Parathyroid adenoma (tissue), 2 donors: ENCODE data around the gene PSMC1.

ENCODE experiments used
- H2AFZ ChIP-seq: fragments of 300-600 bp; sonication (generic); one replicate; pipeline ENCODE4 v1.7.0; 2017; ENCODE audit warnings: antibody characterized with exemption, mild to moderate bottlenecking
- H3K27ac ChIP-seq: fragments of 300-600 bp; sonication (generic); one replicate; pipeline ENCODE4 v1.7.0; 2017
- H3K27me3 ChIP-seq: fragments of 300-600 bp; sonication (generic); one replicate; pipeline ENCODE4 v1.7.0; 2017; ENCODE audit warnings: low read length; ENCODE audit not compliant: control insufficient read depth, insufficient read depth
- H3K36me3 ChIP-seq: fragments of 300-600 bp; sonication (generic); one replicate; pipeline ENCODE4 v1.7.0; 2017; ENCODE audit warnings: low read length; ENCODE audit not compliant: control insufficient read depth, insufficient read depth
- H3K4me1 ChIP-seq: fragments of 300-600 bp; sonication (generic); one replicate; pipeline ENCODE4 v1.7.0; 2017; ENCODE audit warnings: control low read depth
- H3K4me2 ChIP-seq: fragments of 300-600 bp; sonication (generic); one replicate; pipeline ENCODE4 v1.7.0; 2017; ENCODE audit warnings: low read length
- H3K4me3 ChIP-seq: fragments of 300-600 bp; sonication (generic); one replicate; pipeline ENCODE4 v1.7.0; 2017; ENCODE audit warnings: low read depth, low read length
- H3K79me2 ChIP-seq: fragments of 300-600 bp; sonication (generic); one replicate; pipeline ENCODE4 v1.7.0; 2017; ENCODE audit warnings: control low read depth
- H3K9ac ChIP-seq: fragments of 300-600 bp; sonication (generic); one replicate; pipeline ENCODE4 v1.7.0; 2017; ENCODE audit warnings: mild to moderate bottlenecking
- H3K9me3 ChIP-seq: fragments of 300-600 bp; sonication (generic); one replicate; pipeline ENCODE4 v1.7.0; 2017; ENCODE audit warnings: low read length; ENCODE audit not compliant: control insufficient read depth
- CTCF ChIP-seq: fragments of 300-600 bp; sonication (generic); IDR thresholded peaks from one replicate; pipeline ENCODE4 v1.7.0; 2017; ENCODE audit warnings: antibody characterized with exemption, mild to moderate bottlenecking
- donor health status: primary hyperparathyroidism.

Gene PSMC1

GRCh38 chr14:90253826-90254225 is 2.5 kb upstream of the PSMC1 start:
- H3K9ac ChIP-seq, result no peak overlapping the region
- H2AFZ ChIP-seq, result no peak overlapping the region
- H3K4me3 ChIP-seq, result no peak overlapping the region
- no peaks in the 10 kb centered on the region for H3K27me3 ChIP-seq
- H3K36me3 ChIP-seq, result no peaks in the 10 kb centered on the region
- no peak for TF ChIP-seq CTCF
- no peaks in the 10 kb centered on the region for H3K9me3 ChIP-seq
- peaks cover 6% of the 10 kb centered on the region for H3K4me1 ChIP-seq
- no peak overlapping the region for H3K27ac ChIP-seq
- H3K4me2 ChIP-seq, result no peak overlapping the region
- H3K79me2 ChIP-seq, result peaks cover 3% of the 10 kb centered on the region

GRCh38 chr14:90255871-90256270 is 482 bp upstream of the PSMC1 start:
- peak overlapping the region; percentile 67 for H3K27ac ChIP-seq

DNA sequence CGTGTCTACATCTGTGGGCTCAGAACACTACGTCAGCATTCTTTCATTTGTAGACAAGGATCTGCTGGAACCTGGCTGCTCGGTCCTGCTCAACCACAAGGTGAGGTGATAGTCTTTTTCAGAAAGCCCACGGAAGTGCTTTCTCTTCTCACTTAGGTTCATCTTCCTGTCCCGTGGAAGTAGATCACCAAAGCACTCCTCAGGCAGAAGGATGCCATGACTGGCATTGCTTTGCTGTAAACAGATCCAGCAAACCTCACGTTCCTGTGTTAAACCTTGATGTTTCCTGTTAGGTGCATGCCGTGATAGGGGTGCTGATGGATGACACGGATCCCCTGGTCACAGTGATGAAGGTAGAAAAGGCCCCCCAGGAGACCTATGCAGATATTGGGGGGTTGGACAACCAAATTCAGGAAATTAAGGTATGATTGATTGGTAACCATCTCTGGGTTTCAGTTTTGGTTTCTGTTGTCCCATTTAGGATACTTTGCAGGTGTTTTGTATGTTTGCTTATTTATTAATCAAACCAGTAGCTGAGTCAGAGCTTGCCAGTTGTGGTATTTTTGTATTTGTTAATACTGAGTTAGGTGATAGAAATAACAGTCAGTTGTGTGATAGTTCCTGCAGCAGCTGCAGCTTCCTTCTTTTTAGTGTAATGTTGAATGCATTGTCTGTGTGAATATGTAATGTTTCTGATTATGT is 7.5 kb downstream of the PSMC1 start:
- Histone ChIP-seq H2AFZ (no peak overlapping the region), H3K4me1 (no peaks in the 10 kb centered on the region), H3K27me3 (no peaks in the 10 kb centered on the region), H3K27ac (no peak overlapping the region), H3K4me3 (no peak overlapping the region), H3K79me2 (no peaks in the 10 kb centered on the region), H3K4me2 (no peak overlapping the region), H3K9ac (no peak overlapping the region), H3K9me3 (no peaks in the 10 kb centered on the region), H3K36me3 (no peaks in the 10 kb centered on the region)
- TF ChIP-seq CTCF, result no peak

More at GRCh38 chr14:90255871-90256270, 482 bp upstream of the PSMC1 start:
- Histone ChIP-seq H3K9me3 (no peaks in the 10 kb centered on the region), H3K27me3 (no peaks in the 10 kb centered on the region), H3K79me2 (peaks cover 3% of the 10 kb centered on the region), H3K36me3 (no peaks in the 10 kb centered on the region), H3K4me1 (peaks cover 6% of the 10 kb centered on the region), H2AFZ (peak overlapping the region; percentile 93), H3K4me2 (peak overlapping the region; percentile 66), H3K4me3 (peak overlapping the region; percentile 91), H3K9ac (no peak overlapping the region)
- no peak for TF ChIP-seq CTCF

DNA sequence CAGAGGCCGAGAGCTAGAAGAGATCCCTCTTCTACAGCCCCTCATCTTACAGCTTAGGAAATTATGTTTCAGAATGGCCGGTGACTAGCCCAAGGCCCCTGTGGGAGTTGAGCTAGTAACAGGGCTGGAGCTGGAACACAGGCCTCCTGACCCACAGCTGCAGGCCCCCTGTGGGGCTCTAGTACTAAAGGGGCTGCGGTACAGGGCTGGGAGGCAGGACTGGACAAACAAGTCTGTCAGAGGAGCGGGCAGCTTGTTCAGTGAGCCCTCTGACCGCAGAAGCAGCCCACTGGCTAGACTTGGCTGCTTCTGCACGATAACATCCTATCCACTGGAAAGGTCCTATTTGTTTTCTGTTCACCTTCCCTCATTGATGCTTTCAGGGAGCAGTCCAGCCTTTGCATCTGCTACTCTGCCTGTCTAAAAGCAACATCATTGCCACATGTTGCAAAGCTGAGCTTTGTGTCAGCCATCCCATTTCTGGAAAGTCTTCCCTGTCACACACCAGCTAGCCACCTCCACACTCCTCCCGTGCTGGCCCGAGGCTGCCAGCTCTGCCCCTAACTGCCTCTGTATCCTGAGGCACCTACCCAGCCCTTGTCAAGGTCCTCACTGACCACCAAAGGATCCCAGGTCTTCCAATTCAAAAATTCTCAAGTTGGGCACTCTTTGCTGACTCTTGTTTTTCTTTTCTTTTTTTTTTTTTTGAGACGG is 10.2 kb downstream of the PSMC1 start:
- Histone ChIP-seq H3K4me1 (no peaks in the 10 kb centered on the region), H3K27me3 (no peaks in the 10 kb centered on the region), H3K9ac (no peak overlapping the region), H3K4me3 (no peak overlapping the region), H3K36me3 (no peaks in the 10 kb centered on the region), H3K79me2 (no peaks in the 10 kb centered on the region), H3K4me2 (no peak overlapping the region), H3K9me3 (no peaks in the 10 kb centered on the region), H3K27ac (no peak overlapping the region), H2AFZ (no peak overlapping the region)
- TF ChIP-seq CTCF, result no peak
